Inferior parietal cortex (tissue), 1 donor: Measurements from ENCODE around the gene PEX10.
A peak's percentile ranks its signal among the peaks of the same experiment; 100 is the strongest.
"Not testable (repeated sequence)": the region's sequence is repeated elsewhere in the genome, so short reads cannot be mapped to it uniquely, and the experiment has no call there.

Experiments used
- DNase-seq: peaks from one replicate; pipeline ENCODE4 v3.0.0-alpha.2; 2016; ENCODE audit errors: extremely low spot score

Gene PEX10

DNA sequence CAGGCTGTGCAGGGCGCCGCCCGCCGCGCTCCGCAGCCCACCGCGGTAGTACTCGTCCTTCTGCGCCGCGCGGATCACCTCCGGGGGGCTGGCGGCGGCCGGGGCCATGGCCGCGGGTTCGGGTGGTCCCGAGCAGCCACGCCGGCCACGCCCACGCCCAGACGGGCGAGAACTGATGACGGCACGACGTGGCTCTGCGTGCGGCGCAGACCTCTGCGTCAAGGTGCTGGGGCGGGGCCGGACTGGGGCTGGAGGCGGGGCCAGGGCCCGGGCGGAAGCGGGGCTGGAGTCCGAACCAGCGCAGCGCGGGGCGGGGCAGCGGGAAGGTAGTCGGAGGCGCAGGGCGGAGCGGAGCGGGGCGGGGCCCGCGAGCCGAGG, at the start of gene PEX10:
PEX10 (minus strand) TSS at position 170 of the 378 bp plus-strand sequence; CDS start at position 108, 62 bp downstream.
- peak; percentile 89 for DNase-seq

GRCh38 chr1:2460996-2461751, 48.8 kb upstream of the PEX10 start:
- no peak for DNase-seq

GRCh38 chr1:2460203-2460602, 47.8 kb upstream of the PEX10 start:
- DNase-seq: no peak

GRCh38 chr1:2459757-2460156, 47.4 kb upstream of the PEX10 start:
- DNase-seq: peak; percentile 73

GRCh38 chr1:2459102-2459753, 46.9 kb upstream of the PEX10 start:
- DNase-seq: not testable (repeated sequence)

- no peak for DNase-seq
Measured at GRCh38 chr1:2458687-2459086, 46.3 kb upstream of the PEX10 start.

GRCh38 chr1:2457444-2457843, 45.1 kb upstream of the PEX10 start:
- DNase-seq: no peak

DNA sequence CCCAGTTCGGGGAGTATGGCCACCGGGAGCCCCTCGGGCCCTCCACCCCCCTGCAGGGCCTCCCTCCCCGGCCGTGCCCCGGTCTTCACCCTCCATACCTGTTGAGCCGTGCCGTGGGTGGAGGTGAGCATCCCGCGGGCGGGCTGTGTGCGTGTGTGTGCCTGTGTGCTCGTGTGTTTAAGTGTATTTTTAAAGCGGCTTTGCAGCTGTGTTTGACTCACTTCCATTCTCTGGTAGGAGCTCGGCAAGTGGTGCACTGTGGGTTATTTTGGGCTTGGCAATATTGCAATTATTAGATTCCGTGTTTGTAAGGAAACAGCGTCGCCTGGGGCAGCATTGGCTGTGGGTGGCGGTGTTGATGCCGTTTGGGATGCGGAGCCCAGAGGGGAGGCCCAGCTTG, 43.4 kb upstream of the PEX10 start:
- DNase-seq: no peak

DNA sequence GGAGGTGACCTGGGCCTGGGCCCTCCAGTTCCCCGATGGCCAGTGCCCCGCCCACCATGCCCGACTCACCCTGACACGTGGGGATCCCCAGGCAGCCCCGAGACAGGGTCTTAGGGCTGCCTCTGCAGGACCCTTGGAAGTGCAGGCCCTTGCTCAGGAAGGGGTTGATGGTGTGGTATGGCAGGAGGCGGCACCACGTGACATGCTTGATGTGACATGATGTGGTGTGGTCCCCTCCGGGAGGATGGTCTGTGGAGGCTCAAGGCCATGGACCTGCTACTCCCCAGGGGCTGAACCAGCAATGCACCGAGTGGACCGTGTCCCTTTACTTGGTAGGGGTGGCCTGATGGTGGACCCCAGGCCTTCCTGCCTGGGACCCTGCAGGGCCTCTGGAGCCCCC, 41.9 kb upstream of the PEX10 start:
- DNase-seq: no peak

DNA sequence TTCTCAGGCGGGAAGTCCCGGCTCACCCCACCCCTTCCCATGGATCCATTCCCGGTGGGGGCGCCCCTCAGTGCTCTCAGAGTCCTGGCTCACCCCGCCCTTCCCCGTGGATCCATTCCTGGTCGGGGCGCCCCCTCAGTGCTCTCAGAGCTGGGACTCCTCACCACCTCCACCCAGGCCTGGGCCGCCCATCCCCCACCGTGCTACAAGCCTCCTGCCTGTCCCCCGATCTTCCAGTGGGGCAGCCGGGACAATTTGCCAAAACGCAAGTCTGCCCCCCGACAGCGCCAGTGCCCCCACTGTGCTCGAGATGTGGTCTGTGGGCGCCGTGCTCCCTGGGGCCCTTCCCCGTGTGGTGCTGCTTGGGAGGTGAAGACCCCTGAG, 40.6 kb upstream of the PEX10 start:
- no peak for DNase-seq

GRCh38 chr1:2452201-2452931, 40.0 kb upstream of the PEX10 start:
- peak; percentile 64 for DNase-seq

DNA sequence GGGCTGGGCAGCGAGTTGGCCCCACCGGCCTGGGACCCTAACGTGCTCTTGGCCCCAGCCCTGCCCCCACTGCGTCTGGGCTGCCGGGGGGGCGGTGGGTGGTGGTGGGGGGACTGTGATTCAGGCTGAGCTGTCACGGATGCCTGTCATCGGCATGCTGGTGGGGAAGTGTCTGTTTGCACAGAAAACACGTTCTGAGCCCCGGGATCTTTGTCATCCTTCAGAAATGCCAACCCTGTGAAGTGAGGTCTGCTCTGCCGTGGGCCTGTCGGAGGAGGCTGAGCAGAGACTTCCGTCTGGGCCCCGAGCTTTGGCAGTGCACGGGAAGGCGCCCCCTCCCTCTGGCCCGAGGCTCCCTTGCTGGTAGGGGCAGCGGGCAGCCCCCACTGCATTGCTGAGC, 39.4 kb upstream of the PEX10 start:
- DNase-seq: no peak

- DNase-seq: no peak
Measured at GRCh38 chr1:2449636-2450454, 37.5 kb upstream of the PEX10 start.

- DNase-seq: no peak
Measured at GRCh38 chr1:2448098-2448445, 35.7 kb upstream of the PEX10 start.

DNA sequence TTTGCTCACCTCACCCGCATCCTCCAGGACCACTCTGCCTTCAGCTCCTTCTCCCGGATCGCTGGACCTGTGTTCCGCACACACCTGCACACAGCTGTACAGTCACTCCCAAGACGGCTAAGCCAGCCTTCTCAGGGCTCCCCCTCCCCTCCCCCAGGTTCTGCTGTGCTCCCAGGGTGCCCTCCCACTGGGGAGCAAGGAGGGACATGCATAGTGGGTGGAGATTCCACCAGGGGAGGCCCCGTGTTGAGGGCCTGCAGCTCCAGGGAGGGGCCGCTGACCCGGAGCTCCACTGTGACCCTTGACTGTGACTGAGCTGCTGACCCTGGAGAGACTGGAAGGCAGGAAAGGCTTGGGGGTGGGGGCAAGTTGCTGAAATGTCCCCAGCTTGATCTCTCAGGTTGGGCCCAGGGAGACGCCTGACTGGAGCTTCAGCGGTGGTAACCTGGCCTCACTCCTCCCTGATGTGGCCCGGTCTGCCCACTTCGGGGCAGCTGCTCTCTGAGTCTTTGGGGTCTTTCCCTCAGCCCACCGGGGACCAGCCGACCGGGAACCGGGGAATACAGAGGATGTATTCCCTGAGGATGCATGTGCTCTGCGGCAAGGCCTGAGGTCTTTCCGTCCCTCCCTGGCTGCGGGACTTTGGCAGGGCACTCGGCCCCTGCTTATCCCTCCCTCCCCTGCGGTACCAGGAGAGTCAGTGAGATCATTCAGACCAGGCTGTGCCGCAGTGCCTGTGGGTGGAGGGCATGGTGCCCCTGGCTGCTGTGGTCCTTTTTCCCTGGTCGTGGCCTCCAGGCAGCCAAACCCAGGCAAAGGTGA, 35.1 kb upstream of the PEX10 start:
- no peak for DNase-seq

DNA sequence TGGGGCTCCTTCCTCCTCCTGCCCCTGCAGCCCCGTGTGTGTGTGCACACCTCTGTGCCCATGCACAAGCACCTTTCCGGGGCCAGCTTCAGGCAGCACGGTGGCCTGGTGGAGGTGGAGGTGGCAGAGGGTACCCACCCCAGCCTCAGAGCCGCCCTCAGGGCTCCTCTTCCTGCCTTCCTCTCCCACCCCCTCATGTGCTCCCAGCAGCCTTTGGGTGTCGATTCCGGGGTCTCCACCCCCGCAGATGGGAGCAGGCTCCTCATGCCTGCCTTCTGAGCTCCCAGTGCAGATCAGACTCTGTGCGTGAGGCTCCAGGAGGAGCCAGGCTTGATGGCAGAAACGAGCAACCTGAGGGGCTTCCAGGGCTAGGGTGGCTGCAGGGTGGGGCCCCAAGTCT, 34.5 kb upstream of the PEX10 start:
- no peak for DNase-seq

GRCh38 chr1:2446394-2446793, 34.0 kb upstream of the PEX10 start:
- peak; percentile 69 for DNase-seq

- no peak for DNase-seq
Measured at GRCh38 chr1:2445823-2446215, 33.5 kb upstream of the PEX10 start.

- no peak for DNase-seq
Measured at GRCh38 chr1:2445162-2445822, 32.9 kb upstream of the PEX10 start.

DNA sequence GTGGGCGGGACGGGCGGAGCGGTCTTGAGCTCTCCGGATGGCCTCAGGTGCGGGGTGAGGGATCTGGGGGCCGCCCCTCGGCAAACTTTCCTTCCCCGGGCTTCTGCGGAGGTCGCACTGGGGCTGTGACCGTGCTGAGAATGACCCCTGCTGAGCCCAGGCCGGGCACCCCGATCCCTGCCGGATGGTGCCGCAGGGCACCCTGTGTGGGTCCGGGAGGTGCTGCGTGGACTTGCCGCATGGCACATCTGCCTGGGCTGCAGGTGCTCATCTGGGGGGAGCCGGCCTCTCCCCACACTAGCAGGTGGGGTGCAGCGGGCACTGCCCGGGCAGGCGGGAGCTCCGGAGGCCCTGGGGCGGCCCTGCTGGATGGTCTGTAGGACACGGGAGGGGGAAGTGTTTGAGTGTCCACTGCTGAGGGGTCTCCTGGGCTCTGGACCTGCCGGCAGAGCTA, 31.8 kb upstream of the PEX10 start:
- DNase-seq: no peak
